Calu3 (cell line): Measurements from ENCODE around the gene SH3BP2. TPM values are rescaled to one million over a fixed set of nuclear protein-coding genes. Genes with fewer than 3 reads are reported as not detected.

ENCODE experiments used
- BruUV-seq: library from RNA; stranded (reverse); fragments of 400-500 nt; replicated peaks from 2 replicates; lab custom pipeline; 2021; lab: Mats Ljungman, UMichigan
- CTCF ChIA-PET: fragments of 300-600 bp; sonication (Branson Sonifier 250); formaldehyde crosslinking; loops from one replicate; lab custom pipeline; 2022; ENCODE audit warnings: antibody characterized with exemption; lab: Charles Lee
- DNase-seq: peaks from one replicate; pipeline ENCODE4 v3.0.0; 2022
- H3K27ac Mint-ChIP-seq: one replicate; pipeline ENCODE4 v1.8.0; 2022; ENCODE audit warnings: mixed read lengths; ENCODE audit not compliant: unreplicated experiment
- H3K27me3 Mint-ChIP-seq: one replicate; pipeline ENCODE4 v1.8.0; 2022; ENCODE audit warnings: mixed read lengths; ENCODE audit not compliant: unreplicated experiment
- H3K36me3 Mint-ChIP-seq: one replicate; pipeline ENCODE4 v1.8.0; 2022; ENCODE audit warnings: mild to moderate bottlenecking, moderate library complexity, mixed read lengths; ENCODE audit not compliant: insufficient read depth, unreplicated experiment
- H3K4me1 Mint-ChIP-seq: one replicate; pipeline ENCODE4 v1.8.0; 2022; ENCODE audit warnings: mild to moderate bottlenecking, low read depth, mixed read lengths; ENCODE audit not compliant: unreplicated experiment
- H3K4me3 Mint-ChIP-seq: one replicate; pipeline ENCODE4 v1.8.0; 2022; ENCODE audit warnings: mild to moderate bottlenecking, low read depth, moderate library complexity, mixed read lengths; ENCODE audit not compliant: unreplicated experiment
- H3K9me3 Mint-ChIP-seq: one replicate; pipeline ENCODE4 v1.8.0; 2022; ENCODE audit warnings: low read depth, mixed read lengths; ENCODE audit not compliant: unreplicated experiment
- intact Hi-C: fragments of 100-400 bp; cut with micrococcal nuclease; formaldehyde crosslinking; loops from one replicate; pipeline ENCODE4 v1.10.0; 2022; ENCODE audit not compliant: unreplicated experiment
- total RNA-seq: library from RNA; stranded (reverse); gene quantifications from 2 replicates; pipeline ENCODE4 v1.2.3, GENCODE V29; 2022
- TF ChIP-seq, protein P1 (sequence below): fragments of 200-600 bp; IDR thresholded peaks from one replicate; pipeline ENCODE4 v1.8.0; 2022; ENCODE audit warnings: antibody characterized with exemption; ENCODE audit not compliant: unreplicated experiment

The SH3BP2 gene
- total RNA-seq, 1 experiment from 2014 or later, result 22.7 TPM

DNA sequence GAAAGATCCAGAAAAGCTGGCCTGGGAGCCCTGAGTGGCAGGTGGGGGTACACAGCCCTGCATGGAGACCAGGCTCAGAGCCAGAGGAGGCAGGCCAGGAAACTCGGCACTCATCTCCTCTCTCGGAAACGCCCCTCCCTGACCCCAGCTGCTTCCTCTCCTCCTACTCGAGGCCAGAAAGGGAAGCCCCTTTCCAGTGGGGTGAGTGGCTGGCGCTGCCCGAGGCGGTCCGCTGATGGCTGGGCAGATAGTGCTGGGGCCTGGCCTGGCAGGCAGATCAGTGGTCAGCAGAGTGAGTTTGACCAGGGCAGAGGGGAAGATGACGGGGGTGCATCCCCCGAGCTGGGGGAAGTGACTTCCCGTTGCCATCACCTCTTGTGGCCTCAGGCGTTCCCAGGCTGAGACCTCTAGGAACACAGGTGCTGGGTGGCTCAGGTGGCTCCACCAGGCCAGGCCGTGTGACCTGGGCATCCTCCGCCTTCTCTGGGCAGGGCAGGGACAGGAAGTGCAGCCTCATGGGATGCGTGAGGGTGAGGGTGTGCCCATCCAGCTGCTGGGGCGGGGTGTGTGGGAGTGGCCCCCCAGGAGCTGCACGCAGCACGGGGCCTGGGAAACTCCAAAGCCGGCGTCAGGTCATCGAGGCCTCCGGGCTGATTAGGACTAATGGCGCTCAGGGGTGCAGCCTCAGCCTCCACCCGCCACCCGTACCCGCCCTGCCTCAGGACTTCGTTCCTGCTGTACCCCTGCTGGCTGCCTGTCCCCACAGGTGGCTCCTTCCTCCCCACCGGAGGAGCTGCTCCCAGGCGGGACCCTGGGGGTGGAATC, 5.7 kb downstream of the SH3BP2 start:
- BruUV-seq, result no TSS peak
- TF ChIP-seq, protein P1, sequence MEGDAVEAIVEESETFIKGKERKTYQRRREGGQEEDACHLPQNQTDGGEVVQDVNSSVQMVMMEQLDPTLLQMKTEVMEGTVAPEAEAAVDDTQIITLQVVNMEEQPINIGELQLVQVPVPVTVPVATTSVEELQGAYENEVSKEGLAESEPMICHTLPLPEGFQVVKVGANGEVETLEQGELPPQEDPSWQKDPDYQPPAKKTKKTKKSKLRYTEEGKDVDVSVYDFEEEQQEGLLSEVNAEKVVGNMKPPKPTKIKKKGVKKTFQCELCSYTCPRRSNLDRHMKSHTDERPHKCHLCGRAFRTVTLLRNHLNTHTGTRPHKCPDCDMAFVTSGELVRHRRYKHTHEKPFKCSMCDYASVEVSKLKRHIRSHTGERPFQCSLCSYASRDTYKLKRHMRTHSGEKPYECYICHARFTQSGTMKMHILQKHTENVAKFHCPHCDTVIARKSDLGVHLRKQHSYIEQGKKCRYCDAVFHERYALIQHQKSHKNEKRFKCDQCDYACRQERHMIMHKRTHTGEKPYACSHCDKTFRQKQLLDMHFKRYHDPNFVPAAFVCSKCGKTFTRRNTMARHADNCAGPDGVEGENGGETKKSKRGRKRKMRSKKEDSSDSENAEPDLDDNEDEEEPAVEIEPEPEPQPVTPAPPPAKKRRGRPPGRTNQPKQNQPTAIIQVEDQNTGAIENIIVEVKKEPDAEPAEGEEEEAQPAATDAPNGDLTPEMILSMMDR, result no peak
- no peak overlapping the region for H3K4me3 Mint-ChIP-seq
- CTCF ChIA-PET, result no interaction called here
- intact Hi-C loops, result no loop called here
- peaks cover 15% of the 10 kb centered on the region for H3K4me1 Mint-ChIP-seq
- no peaks in the 10 kb centered on the region for H3K9me3 Mint-ChIP-seq
- no peaks in the 10 kb centered on the region for H3K27me3 Mint-ChIP-seq
- H3K27ac Mint-ChIP-seq, result no peak overlapping the region
- no peak for DNase-seq
- H3K36me3 Mint-ChIP-seq, result peaks cover 22% of the 10 kb centered on the region

DNA sequence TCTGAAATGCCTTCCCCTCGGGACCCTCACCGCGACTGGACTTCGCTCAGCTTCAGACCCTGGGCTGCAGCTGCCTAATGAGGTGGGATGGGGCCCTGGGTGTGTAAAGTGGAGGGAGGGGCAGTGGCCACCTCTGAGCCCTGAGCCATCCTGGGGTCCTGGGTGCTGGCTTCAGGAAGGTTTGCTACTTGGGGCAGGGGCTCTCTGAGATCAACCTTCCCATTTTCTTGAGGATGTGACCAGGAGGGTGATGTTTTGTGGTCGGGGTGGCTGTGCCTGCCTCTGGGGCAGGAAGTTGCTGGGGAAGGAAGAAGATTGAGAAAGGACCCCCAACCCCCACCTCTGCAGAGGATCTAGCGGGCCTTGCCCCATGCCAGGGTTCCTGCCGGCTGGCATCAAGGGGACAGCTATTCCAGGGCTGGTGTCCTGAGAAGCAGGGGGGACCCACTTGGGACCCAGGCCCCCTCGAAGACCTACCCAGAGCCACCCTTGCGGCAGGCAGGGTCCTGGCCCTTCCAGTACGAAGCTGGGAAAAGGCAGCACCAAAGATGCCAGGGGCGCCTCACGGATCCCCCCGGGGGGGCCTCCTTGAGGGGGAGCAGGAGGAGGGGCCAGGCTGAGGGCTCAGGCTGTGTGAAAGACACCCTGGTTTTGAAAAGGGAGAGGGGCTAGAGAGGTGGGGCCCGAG, 6.5 kb downstream of the SH3BP2 start:
- TF ChIP-seq, protein P1, result no peak
- CTCF ChIA-PET, result interaction anchor here (0.6 kb wide), 1 partner anchor 12 kb away, joined by 3 read pairs; no protein-coding TSS in a partner anchor
- intact Hi-C loops, result no loop called here
- Mint-ChIP-seq H3K27me3 (no peaks in the 10 kb centered on the region), H3K4me1 (peaks cover 16% of the 10 kb centered on the region), H3K36me3 (peaks cover 17% of the 10 kb centered on the region), H3K4me3 (no peak overlapping the region), H3K9me3 (no peaks in the 10 kb centered on the region), H3K27ac (no peak overlapping the region)
- BruUV-seq, result no TSS peak
- DNase-seq, result no peak

DNA sequence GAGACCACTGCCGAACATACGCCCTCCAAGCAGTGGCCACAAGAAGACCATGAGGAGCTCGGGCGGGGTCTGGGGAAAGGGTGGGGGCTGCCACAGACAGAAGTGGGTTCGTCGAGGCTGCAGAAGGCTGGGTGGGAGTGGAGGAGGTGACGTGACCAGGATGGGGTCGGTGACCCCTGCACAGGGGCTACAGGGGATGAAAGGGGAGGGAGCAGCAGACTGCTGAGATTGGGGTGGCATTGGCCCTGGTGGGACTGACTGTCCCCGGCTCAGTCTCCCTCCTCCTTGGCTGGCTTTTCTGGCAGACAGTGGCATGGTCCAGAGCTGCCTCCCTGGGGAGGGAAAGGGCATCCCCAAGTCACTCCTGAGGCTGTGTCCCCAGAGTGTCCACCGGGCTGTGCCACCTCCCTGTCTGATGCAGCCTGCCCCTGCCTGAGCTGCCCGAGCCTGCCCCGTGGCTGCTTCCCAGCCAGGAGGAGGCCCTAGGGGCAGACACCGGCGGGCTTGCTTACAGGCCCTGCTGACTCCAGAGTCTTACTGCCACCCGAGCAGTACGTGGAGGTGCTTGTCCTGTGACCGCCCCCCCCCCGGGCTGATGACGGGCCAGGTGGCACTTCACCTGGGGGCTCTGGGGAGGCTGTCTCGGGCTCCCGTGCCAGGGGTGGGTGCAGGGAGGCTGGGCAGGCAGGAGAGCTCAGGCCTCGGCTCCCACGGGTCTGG, 7.2 kb downstream of the SH3BP2 start:
- H3K27ac Mint-ChIP-seq, result no peak overlapping the region
- no TSS peak for BruUV-seq

More for the DNA sequence above, 7.2 kb downstream of the SH3BP2 start:
- peaks cover 23% of the 10 kb centered on the region for H3K4me1 Mint-ChIP-seq
- H3K9me3 Mint-ChIP-seq, result no peaks in the 10 kb centered on the region
- DNase-seq, result no peak
- H3K4me3 Mint-ChIP-seq, result no peak overlapping the region
- H3K27me3 Mint-ChIP-seq, result no peaks in the 10 kb centered on the region
- CTCF ChIA-PET, result interaction anchor here (0.6 kb wide), 1 partner anchor 11 kb away, joined by 3 read pairs; no protein-coding TSS in a partner anchor
- intact Hi-C loops, result no loop called here
- TF ChIP-seq, protein P1, result no peak
- peaks cover 9% of the 10 kb centered on the region for H3K36me3 Mint-ChIP-seq
